RPMI8226 (cell line): ENCODE results near the gene P4HA3.
A peak's percentile ranks its signal among the peaks of the same experiment; 100 is the strongest.
"Not testable (repeated sequence)": the region's sequence is repeated elsewhere in the genome, so short reads cannot be mapped to it uniquely, and the experiment has no call there.

Experiments
- DNase-seq: peaks from one replicate; pipeline ENCODE4 v3.0.0-alpha.2; 2015

P4HA3 gene

GRCh38 chr11:74311352-74311926 is at the start of gene P4HA3:
Gene P4HA3 (minus strand): TSS chr11:74311640. CDS start chr11:74311611, 29 bp downstream.
- DNase-seq, result no peak

GRCh38 chr11:74357449-74357848 is 46.0 kb upstream of the P4HA3 start:
- DNase-seq, result no peak

GRCh38 chr11:74355626-74356025 is 44.2 kb upstream of the P4HA3 start:
- DNase-seq, result no peak

- no peak for DNase-seq
Measured at GRCh38 chr11:74354036-74354435, 42.6 kb upstream of the P4HA3 start.

- no peak for DNase-seq
Measured at GRCh38 chr11:74347381-74347780, 35.9 kb upstream of the P4HA3 start.

GRCh38 chr11:74345420-74345819 is 34.0 kb upstream of the P4HA3 start:
- no peak for DNase-seq

- no peak for DNase-seq
Measured at GRCh38 chr11:74341921-74342320, 30.5 kb upstream of the P4HA3 start.

GRCh38 chr11:74339619-74340018 is 28.2 kb upstream of the P4HA3 start:
- DNase-seq, result no peak

- no peak for DNase-seq
Measured at GRCh38 chr11:74338963-74339362, 27.5 kb upstream of the P4HA3 start.

- no peak for DNase-seq
Measured at GRCh38 chr11:74333193-74333592, 21.8 kb upstream of the P4HA3 start.

GRCh38 chr11:74332291-74332690 is 20.9 kb upstream of the P4HA3 start:
- DNase-seq, result no peak

GRCh38 chr11:74331000-74331399 is 19.6 kb upstream of the P4HA3 start:
- DNase-seq, result not testable (repeated sequence)

- DNase-seq, result no peak
Measured at GRCh38 chr11:74330075-74330858, 18.8 kb upstream of the P4HA3 start.

- DNase-seq, result no peak
Measured at GRCh38 chr11:74327076-74327475, 15.6 kb upstream of the P4HA3 start.

GRCh38 chr11:74326665-74327064 is 15.2 kb upstream of the P4HA3 start:
- DNase-seq, result no peak

- DNase-seq, result peak; percentile 15
Measured at GRCh38 chr11:74325649-74326645, 14.5 kb upstream of the P4HA3 start.

GRCh38 chr11:74322667-74323066 is 11.2 kb upstream of the P4HA3 start:
- no peak for DNase-seq

GRCh38 chr11:74321487-74322188 is 10.2 kb upstream of the P4HA3 start:
- DNase-seq, result peak; percentile 53

GRCh38 chr11:74320538-74320937 is 9.1 kb upstream of the P4HA3 start:
- no peak for DNase-seq

- DNase-seq, result no peak
Measured at GRCh38 chr11:74319139-74319816, 7.8 kb upstream of the P4HA3 start.

- DNase-seq, result no peak
Measured at GRCh38 chr11:74318241-74318932, 6.9 kb upstream of the P4HA3 start.
